ENCODE data around the gene OR10AD1.

GRCh38 chr12:48163150-48163747 lies 39.8 kb downstream of the OR10AD1 start:
- TF ChIP-seq CTCF (optimal IDR thresholded peaks at IDR 0.05 in 1 of 3, IDR thresholded peaks at IDR 0.05 in 1 of 3, conservative IDR thresholded peaks at IDR 0.05 in 1 of 3; ENCODE audit: extremely low read depth in 1 of 3, insufficient read depth in 2 of 3, low read length in 3 of 3) (no peak), EZH2 (IDR thresholded peaks at IDR 0.05; ENCODE audit: low read length) (no peak)

Data from keratinocyte (primary cell).